SK-N-SH (cell line): ENCODE results near the gene ATCAY. TPM values are rescaled to one million over a fixed set of nuclear protein-coding genes. Genes with fewer than 3 reads are reported as not detected.

ENCODE experiments used
- CTCF ChIA-PET: fragments of 300-600, 350-600 bp; formaldehyde crosslinking; extraction: SDS; loops from one replicate; lab custom pipeline; 2021; lab: Yijun Ruan, JAX
- POLR2A ChIA-PET: fragments of 350-600 bp; sonication (Branson Sonifier 250); formaldehyde crosslinking; extraction: SDS; loops from one replicate; lab custom pipeline; 2020; ENCODE audit warnings: antibody characterized with exemption, inconsistent platforms; lab: Yijun Ruan, JAX
- DNase-seq: peaks from one replicate; pipeline ENCODE4 v3.0.0; 2012
- H2AFZ ChIP-seq: fragments of 200-600 bp; sonication (generic); 2 replicates; pipeline ENCODE4 v1.8.1; 2016; ENCODE audit warnings: antibody characterized with exemption, mild to moderate bottlenecking, low read depth
- H3F3A ChIP-seq: fragments of 200-600 bp; sonication (generic); replicated peaks from 2 replicates; pipeline ENCODE3; 2016; ENCODE audit warnings: antibody characterized with exemption, mild to moderate bottlenecking; ENCODE audit not compliant: insufficient read depth
- H3K27ac ChIP-seq, 2 experiments: fragments of 200-500 bp in 1 of 2; fragments of 200-600 bp in 1 of 2; sonication (Bioruptor generic) in 1 of 2; sonication (generic), shearing (Covaris generic) in 1 of 2; 2 replicates each; pipeline versions ENCODE4 v1.5.1 to v1.6.1; 2014 to 2016; ENCODE audit warnings: low read depth in 2 of 2, inconsistent platforms in 1 of 2, low read length in 1 of 2, mild to moderate bottlenecking in 1 of 2, mixed read lengths in 1 of 2
- H3K27me3 ChIP-seq: fragments of 200-600 bp; sonication (generic), shearing (Covaris generic); 2 replicates; pipeline ENCODE4 v1.6.1; 2016; ENCODE audit warnings: mixed run types; ENCODE audit not compliant: insufficient read depth
- H3K36me3 ChIP-seq, 2 experiments: fragments of 200-500 bp in 1 of 2; fragments of 200-600 bp in 1 of 2; sonication (Bioruptor generic) in 1 of 2; sonication (generic) in 1 of 2; replicated peaks in 1 of 2; 2 replicates each; pipeline versions ENCODE3 to v1.5.1; 2014 to 2016; ENCODE audit warnings: low read length in 1 of 2, mild to moderate bottlenecking in 1 of 2; ENCODE audit not compliant: insufficient read depth in 2 of 2, control insufficient read depth in 1 of 2
- H3K4me1 ChIP-seq, 2 experiments: fragments of 200-500 bp in 1 of 2; fragments of 200-600 bp in 1 of 2; sonication (Bioruptor generic) in 1 of 2; sonication (generic), shearing (Covaris generic) in 1 of 2; 2 replicates each; pipeline versions ENCODE4 v1.5.1 to v1.6.1; 2014 to 2016; ENCODE audit warnings: low read depth in 1 of 2, low read length in 1 of 2, mixed run types in 1 of 2; ENCODE audit not compliant: insufficient read depth in 2 of 2, control insufficient read depth in 1 of 2
- H3K4me2 ChIP-seq: fragments of 200-600 bp; sonication (generic), shearing (Covaris generic); 2 replicates; pipeline ENCODE4 v1.6.1; 2017; ENCODE audit warnings: mixed run types
- H3K4me3 ChIP-seq, 2 experiments: fragments of 200-500 bp in 1 of 2; fragments of 200-600 bp in 1 of 2; sonication (Bioruptor generic) in 1 of 2; sonication (generic), shearing (Covaris generic) in 1 of 2; 2 replicates each; pipeline versions ENCODE4 v1.5.1 to v1.8.1; 2014 to 2016; ENCODE audit warnings: low read depth in 2 of 2, inconsistent platforms in 1 of 2, low read length in 1 of 2, mild to moderate bottlenecking in 1 of 2, mixed read lengths in 1 of 2, moderate library complexity in 1 of 2
- H3K79me2 ChIP-seq: fragments of 200-600 bp; sonication (generic); 2 replicates; pipeline ENCODE4 v1.8.1; 2017; ENCODE audit warnings: mild to moderate bottlenecking; ENCODE audit not compliant: insufficient read depth
- H3K9ac ChIP-seq: fragments of 200-600 bp; sonication (generic); 2 replicates; pipeline ENCODE4 v1.6.1; 2017; ENCODE audit warnings: mixed run types
- H3K9me2 ChIP-seq: fragments of 200-600 bp; sonication (generic); 2 replicates; pipeline ENCODE4 v1.6.1; 2017; ENCODE audit warnings: mixed run types
- H3K9me3 ChIP-seq: fragments of 200-600 bp; sonication (generic); 2 replicates; pipeline ENCODE4 v1.6.1; 2017; ENCODE audit warnings: mixed run types, mild to moderate bottlenecking, moderate library complexity
- H4K20me1 ChIP-seq: fragments of 200-600 bp; sonication (generic); 2 replicates; pipeline ENCODE4 v1.6.1; 2017; ENCODE audit warnings: mild to moderate bottlenecking, mixed run types; ENCODE audit not compliant: insufficient read depth
- FOSL2 ChIP-seq: IDR thresholded peaks from 2 replicates; pipeline ENCODE4 v1.4.0; 2012; ENCODE audit warnings: low read depth, mild to moderate bottlenecking, moderate library complexity, borderline replicate concordance
- GABPA ChIP-seq: IDR thresholded peaks from 2 replicates; pipeline ENCODE4 v1.4.0; 2012; ENCODE audit warnings: low read depth, mild to moderate bottlenecking
- JUND ChIP-seq: IDR thresholded peaks from 2 replicates; pipeline ENCODE4 v1.4.0; 2012
- MEF2A ChIP-seq: IDR thresholded peaks from 2 replicates; pipeline ENCODE4 v1.4.0; 2012; ENCODE audit warnings: low read depth, borderline replicate concordance
- RAD21 ChIP-seq: IDR thresholded peaks from 2 replicates; pipeline ENCODE4 v1.6.1; 2012; ENCODE audit warnings: mild to moderate bottlenecking, low read length
- TEAD4 ChIP-seq: IDR thresholded peaks from 2 replicates; pipeline ENCODE4 v1.4.0; 2012; ENCODE audit warnings: mild to moderate bottlenecking, borderline replicate concordance; ENCODE audit not compliant: insufficient read depth
- WGBS: methylation state at CpG from one replicate; pipeline ENCODE4 v1.1.6; 2017; ENCODE audit warnings: low lambda C conversion rate; 5-methylcytosine and 5-hydroxymethylcytosine counted together
- polyA plus RNA-seq, 3 experiments: library from polyadenylated mRNA; depleted of rRNA; stranded (reverse); fragments of >200 nt; gene quantifications; 2 replicates each; pipeline ENCODE4 v1.2.3, GENCODE V29; 2012
- TF ChIP-seq, protein P1 (sequence below): IDR thresholded peaks from 2 replicates; pipeline ENCODE4 v1.4.0; 2012; ENCODE audit warnings: low read depth, borderline replicate concordance
- TF ChIP-seq, protein P2 (sequence below): IDR thresholded peaks from 2 replicates; pipeline ENCODE4 v1.4.0; 2012; ENCODE audit warnings: low read depth, borderline replicate concordance

The ATCAY gene
- polyA plus RNA-seq, 1 of the 3 experiments (the other 2 are of a cell fraction): 0.84 TPM

DNA sequence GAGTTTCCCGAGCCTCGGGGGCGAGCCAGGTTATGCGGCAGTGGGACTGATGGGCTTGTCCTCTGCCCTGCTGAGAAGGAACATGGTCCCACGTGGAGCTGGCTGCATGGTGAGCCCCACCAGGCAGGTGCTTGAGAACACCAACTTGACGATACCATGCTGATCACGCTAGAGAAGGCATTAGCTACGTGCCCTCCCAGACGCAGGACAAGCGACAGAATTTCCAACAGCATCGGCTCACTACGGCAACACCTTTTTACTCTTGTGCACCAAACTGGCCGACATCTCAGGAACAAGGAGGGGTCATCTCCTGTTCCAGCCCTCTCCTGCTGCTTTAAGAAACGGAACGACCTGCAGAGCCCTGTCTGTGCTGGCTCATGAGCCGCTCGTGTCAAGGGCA lies 20.0 kb upstream of the ATCAY start (continued):
- TF ChIP-seq, protein P1, sequence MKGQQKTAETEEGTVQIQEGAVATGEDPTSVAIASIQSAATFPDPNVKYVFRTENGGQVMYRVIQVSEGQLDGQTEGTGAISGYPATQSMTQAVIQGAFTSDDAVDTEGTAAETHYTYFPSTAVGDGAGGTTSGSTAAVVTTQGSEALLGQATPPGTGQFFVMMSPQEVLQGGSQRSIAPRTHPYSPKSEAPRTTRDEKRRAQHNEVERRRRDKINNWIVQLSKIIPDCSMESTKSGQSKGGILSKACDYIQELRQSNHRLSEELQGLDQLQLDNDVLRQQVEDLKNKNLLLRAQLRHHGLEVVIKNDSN: no peak

DNA sequence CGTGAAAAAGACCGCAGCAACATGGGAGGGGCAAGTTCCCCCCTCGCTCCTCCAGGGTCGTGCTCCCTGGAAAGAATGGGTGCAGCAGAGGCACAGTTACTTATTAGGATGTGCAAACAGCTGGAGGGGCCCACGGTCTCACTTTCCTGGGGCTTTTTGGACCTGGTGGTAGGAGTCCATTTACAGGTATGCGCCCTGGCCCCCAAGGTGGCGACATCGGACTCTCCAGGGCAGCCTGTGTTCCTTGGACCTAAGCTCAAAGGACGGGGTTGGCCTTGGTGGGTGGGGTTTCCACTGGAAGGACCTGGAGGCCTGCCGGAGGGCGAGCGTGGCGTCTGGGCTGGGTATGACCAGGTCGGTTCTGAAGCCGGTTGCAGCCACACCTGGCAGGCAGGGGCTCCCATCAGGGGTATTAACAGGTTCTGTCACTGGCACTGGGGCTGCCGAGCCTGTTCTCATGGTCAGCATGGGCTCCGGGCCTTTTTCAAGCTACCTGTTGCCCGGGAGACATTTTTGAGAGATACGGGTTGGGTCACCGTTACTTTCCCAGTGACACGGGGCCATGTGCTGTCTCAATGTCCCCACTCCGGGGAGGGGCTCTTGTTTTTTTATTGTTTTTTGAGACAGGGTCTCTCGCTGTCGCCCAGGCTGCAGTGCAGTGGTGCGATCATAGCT lies 17.5 kb upstream of the ATCAY start:
- TF ChIP-seq JUND (no peak), FOSL2 (no peak), RAD21 (no peak)
- TF ChIP-seq, protein P2, sequence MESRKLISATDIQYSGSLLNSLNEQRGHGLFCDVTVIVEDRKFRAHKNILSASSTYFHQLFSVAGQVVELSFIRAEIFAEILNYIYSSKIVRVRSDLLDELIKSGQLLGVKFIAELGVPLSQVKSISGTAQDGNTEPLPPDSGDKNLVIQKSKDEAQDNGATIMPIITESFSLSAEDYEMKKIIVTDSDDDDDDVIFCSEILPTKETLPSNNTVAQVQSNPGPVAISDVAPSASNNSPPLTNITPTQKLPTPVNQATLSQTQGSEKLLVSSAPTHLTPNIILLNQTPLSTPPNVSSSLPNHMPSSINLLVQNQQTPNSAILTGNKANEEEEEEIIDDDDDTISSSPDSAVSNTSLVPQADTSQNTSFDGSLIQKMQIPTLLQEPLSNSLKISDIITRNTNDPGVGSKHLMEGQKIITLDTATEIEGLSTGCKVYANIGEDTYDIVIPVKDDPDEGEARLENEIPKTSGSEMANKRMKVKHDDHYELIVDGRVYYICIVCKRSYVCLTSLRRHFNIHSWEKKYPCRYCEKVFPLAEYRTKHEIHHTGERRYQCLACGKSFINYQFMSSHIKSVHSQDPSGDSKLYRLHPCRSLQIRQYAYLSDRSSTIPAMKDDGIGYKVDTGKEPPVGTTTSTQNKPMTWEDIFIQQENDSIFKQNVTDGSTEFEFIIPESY: no peak
- DNase-seq: no peak
- no peak overlapping the region for H3K4me2 ChIP-seq
- H4K20me1 ChIP-seq: no peaks in the 10 kb centered on the region
- H3F3A ChIP-seq: no peaks in the 10 kb centered on the region
- 80% methylated on average over 9 of the region's 25 CpGs for WGBS
- ChIA-PET POLR2A (no interaction called here), CTCF (interaction anchor here (0.6 to 1.4 kb wide), 4 partner anchors 16 to 138 kb away, joined by 3 to 4 read pairs (median 3); no protein-coding TSS in a partner anchor)
- H3K4me3 ChIP-seq: no peak overlapping the region
- H3K36me3 ChIP-seq: no peaks in the 10 kb centered on the region
- peaks cover 25% of the 10 kb centered on the region; the same call in 1 of the 2 replicates for H3K27me3 ChIP-seq
- no peaks in the 10 kb centered on the region for H3K9me3 ChIP-seq
- H3K9me2 ChIP-seq: no peaks in the 10 kb centered on the region
- H3K4me1 ChIP-seq: no peaks in the 10 kb centered on the region; a peak in 1 of 4 replicates
- H3K79me2 ChIP-seq: no peaks in the 10 kb centered on the region
- no peak overlapping the region for H3K27ac ChIP-seq
- no peak overlapping the region for H3K9ac ChIP-seq
- H2AFZ ChIP-seq: no peak overlapping the region

DNA sequence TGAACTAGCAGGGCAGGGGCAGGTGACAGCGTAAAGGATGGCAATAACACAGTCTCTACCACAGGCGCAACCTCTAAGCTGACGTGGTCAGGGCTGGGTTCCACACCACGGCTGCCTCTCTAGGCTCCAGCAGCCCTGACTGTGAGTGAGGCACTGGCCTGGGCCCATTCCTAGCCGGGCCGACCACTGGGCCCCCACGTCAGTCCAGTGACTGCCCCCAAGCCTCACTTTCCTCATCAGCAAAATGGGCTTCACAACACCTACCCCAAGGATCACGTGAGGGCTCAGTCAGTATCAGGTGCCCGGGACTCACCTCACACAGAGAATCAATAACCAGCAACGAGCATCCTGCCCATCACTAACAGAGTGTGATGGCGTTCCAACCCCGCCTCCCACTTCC lies 16.8 kb upstream of the ATCAY start:
- Histone ChIP-seq H3K4me1 (no peaks in the 10 kb centered on the region; a peak in 1 of 4 replicates), H3K4me3 (no peak overlapping the region), H3K9ac (no peak overlapping the region), H4K20me1 (no peaks in the 10 kb centered on the region), H3K79me2 (no peaks in the 10 kb centered on the region), H3K9me2 (no peaks in the 10 kb centered on the region), H3K27ac (no peak overlapping the region), H3K4me2 (no peak overlapping the region), H3F3A (no peaks in the 10 kb centered on the region), H3K36me3 (no peaks in the 10 kb centered on the region), H3K27me3 (peaks cover 26% of the 10 kb centered on the region; the same call in 1 of the 2 replicates), H2AFZ (no peak overlapping the region), H3K9me3 (no peaks in the 10 kb centered on the region)
- CTCF ChIA-PET: interaction anchor here (1.0 to 1.4 kb wide), 3 partner anchors 15 to 42 kb away, joined by 3 to 9 read pairs (median 3); no protein-coding TSS in a partner anchor
- DNase-seq: no peak
- POLR2A ChIA-PET: no interaction called here
- no peak for TF ChIP-seq MEF2A
- TF ChIP-seq TEAD4: no peak
- TF ChIP-seq GABPA: no peak
- WGBS: 67% methylated on average over 11 of the region's 12 CpGs
